ENCODE results near the gene NCK1.
"Not testable (repeated sequence)": the region's sequence is repeated elsewhere in the genome, so short reads cannot be mapped to it uniquely, and the experiment has no call there.

The NCK1 gene

DNA sequence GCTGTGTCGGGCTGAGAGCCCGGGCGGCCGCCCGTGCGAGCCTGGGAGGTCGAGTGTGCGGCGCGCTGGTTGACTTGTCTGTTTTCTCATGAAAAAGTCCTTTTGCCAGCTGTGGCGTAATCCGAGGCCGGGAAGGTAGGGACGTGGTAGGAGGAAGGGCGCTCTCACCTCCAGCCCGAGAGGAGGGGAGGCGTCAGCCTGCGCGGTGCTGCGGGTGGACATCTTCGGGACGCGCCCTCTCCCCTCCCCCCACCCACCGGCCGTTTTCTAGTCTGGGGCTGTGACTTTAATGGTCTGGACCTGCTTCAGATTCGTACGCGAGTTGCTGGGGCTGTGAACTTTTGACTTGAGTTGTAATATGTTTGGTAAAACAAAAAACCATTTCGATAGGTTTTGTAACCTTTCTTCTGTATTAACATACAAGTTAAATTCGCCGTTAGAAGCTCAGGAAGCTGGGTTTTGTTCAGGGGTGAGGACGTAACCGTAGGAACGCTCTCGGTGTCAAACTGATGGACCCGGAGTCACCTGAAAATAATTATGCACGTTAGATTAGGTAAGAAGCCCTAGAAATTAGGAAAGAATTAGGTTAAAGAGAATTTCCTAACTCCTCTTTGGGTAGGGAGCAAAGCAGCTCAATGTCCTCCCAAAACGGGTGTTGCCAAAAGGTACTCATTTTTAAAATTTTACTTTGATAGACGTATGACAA, 762 bp downstream of the NCK1 start:
- H3K4me3 ChIP-seq (ENCODE audit: low read depth, low read length) = peak overlapping the region; percentile 88
- TF ChIP-seq, protein P1, sequence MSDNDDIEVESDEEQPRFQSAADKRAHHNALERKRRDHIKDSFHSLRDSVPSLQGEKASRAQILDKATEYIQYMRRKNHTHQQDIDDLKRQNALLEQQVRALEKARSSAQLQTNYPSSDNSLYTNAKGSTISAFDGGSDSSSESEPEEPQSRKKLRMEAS (IDR thresholded peaks at IDR 0.05; ENCODE audit: low read depth, low read length) = peak; percentile 20; the same call in 1 of the 2 replicates
- 0 out of 2 replicates have a peak, but pooled peaks have one; percentile 27 for TF ChIP-seq MYC (IDR thresholded peaks at IDR 0.05; ENCODE audit: low read depth, low read length)
- no peak for TF ChIP-seq POLR2A (IDR thresholded peaks at IDR 0.05; ENCODE audit: extremely low read depth, insufficient read length)
- peak; percentile 76 for DNase-seq (ENCODE audit: low read depth)

DNA sequence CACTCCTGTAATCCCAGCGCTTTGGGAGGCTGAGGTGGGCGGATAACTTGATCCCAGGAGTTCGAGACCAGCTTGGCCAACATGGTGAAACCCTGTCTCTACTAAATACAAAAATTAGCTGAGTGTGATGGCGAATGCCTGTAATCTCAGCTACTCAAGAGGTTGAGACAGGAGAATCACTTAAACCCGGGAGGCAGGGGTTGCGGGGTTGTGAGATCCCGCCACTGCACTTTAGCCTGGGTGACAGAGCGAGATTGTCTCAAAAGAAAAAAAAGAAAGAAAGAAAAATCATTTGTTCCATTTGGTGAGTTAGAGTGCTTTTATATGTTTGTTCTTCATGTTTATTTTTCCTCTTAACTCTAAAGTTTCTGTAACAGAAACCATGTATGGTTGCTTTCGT, 7.3 kb downstream of the NCK1 start:
- no peak overlapping the region for H3K4me3 ChIP-seq (ENCODE audit: low read depth, low read length)
- TF ChIP-seq, protein P2, sequence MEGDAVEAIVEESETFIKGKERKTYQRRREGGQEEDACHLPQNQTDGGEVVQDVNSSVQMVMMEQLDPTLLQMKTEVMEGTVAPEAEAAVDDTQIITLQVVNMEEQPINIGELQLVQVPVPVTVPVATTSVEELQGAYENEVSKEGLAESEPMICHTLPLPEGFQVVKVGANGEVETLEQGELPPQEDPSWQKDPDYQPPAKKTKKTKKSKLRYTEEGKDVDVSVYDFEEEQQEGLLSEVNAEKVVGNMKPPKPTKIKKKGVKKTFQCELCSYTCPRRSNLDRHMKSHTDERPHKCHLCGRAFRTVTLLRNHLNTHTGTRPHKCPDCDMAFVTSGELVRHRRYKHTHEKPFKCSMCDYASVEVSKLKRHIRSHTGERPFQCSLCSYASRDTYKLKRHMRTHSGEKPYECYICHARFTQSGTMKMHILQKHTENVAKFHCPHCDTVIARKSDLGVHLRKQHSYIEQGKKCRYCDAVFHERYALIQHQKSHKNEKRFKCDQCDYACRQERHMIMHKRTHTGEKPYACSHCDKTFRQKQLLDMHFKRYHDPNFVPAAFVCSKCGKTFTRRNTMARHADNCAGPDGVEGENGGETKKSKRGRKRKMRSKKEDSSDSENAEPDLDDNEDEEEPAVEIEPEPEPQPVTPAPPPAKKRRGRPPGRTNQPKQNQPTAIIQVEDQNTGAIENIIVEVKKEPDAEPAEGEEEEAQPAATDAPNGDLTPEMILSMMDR (IDR thresholded peaks at IDR 0.05; ENCODE audit: low read depth, low read length) = no peak
- TF ChIP-seq, protein P1 (IDR thresholded peaks at IDR 0.05; ENCODE audit: low read depth, low read length) = no peak
- TF ChIP-seq POLR2A (IDR thresholded peaks at IDR 0.05; ENCODE audit: extremely low read depth, insufficient read length) (no peak), MYC (IDR thresholded peaks at IDR 0.05; ENCODE audit: low read depth, low read length) (no peak)
- DNase-seq (ENCODE audit: low read depth) = no peak

DNA sequence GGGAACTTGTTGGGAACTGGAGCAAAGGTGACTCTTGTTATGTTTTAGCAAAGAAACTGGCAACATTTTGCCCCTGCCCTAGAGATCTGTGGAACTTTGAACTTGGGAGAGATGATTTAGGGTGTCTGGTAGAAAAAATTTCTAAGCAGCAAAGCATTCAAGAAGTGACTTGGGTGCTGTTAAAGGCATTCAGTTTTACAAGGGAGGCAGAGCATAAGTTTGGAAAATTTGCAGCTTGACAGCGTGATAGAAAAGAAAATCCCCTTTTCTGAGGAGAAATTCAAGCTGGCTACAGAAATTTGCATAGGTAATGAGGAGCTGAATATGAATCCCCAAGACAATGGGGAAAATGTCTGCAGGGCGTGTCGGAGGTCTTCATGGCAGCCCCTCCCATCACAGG, 10.2 kb downstream of the NCK1 start:
- not testable (repeated sequence) for DNase-seq (ENCODE audit: low read depth); H3K4me3 ChIP-seq (ENCODE audit: low read depth, low read length)

DNA sequence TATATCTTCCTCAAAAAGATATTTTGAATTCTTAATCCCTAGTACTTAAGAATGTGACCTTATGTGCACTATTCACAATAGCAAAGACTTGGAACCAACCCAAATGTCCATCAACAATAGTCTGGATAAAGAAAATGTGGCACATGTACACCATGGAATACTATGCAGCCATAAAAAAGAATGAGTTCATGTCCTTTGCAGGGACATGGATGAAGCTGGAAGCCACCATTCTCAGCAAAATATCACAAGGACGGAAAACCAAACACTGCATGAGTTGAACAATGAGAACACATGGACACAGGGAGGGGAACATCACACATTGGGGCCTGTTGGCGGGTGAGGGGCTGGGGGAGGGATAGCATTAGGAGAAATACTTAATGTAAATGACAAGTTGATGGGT, 17.5 kb downstream of the NCK1 start:
- not testable (repeated sequence) for H3K4me3 ChIP-seq (ENCODE audit: low read depth, low read length); DNase-seq (ENCODE audit: low read depth)

DNA sequence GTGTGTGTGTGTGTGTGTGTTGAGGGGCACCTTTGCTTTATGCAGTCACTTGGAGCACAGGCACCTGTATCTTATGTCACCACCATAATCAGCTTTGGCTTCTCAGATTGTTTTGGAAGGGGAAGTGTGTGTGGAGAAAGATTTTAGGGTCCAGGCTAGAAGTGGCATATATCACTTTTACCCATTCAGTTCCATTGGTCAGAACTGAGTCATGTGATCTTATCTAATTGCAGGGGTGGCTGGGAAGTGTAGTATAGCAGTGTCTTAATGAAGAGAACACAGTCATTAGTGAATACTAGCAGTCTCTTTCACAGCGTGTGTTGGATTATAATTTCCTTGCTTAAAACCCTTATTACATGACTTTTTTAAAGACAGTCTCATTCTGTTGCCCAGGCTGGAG, 20.6 kb downstream of the NCK1 start:
- DNase-seq (ENCODE audit: low read depth) = peak; percentile 35
- no peak overlapping the region for H3K4me3 ChIP-seq (ENCODE audit: low read depth, low read length)
- TF ChIP-seq POLR2A (IDR thresholded peaks at IDR 0.05; ENCODE audit: extremely low read depth, insufficient read length) (no peak), MYC (IDR thresholded peaks at IDR 0.05; ENCODE audit: low read depth, low read length) (no peak)
- TF ChIP-seq, protein P1 (IDR thresholded peaks at IDR 0.05; ENCODE audit: low read depth, low read length) = no peak
- TF ChIP-seq, protein P2 (IDR thresholded peaks at IDR 0.05; ENCODE audit: low read depth, low read length) = no peak

DNA sequence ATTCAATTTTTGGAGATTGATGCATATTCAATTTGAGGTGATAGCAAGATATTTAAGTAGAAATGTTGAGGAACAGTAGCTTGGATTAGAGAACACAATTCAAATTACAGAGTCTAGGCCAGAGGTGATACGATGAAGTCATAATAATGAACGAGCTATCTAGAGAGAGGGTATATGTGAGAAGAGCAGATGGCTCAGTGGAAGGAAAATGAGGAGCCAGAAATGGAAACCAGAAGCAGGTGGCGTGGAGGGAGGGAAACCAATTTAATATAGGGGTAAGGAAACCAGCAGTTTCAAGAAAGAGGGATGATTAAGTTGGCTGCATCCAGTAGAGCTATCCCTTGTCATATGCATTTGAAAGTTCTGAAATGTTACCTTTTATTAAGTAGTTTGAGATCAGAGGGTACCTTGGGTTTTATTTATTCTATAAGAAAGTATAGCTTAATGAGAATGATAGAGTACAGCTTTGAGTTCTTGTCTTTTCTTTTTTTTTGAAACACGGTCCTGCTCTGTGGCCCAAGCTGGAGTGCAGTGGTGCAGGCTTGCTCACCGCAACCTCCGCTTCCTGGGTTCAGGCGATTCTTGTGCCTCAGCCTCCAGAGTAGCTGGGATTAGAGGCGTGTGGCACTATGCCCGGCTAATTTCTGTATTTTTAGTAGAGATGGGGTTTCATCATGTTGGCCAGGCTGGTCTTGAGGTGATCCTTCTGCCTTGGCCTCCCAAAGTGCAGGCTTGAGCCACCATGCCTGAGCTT, 22.1 kb downstream of the NCK1 start:
- TF ChIP-seq POLR2A (IDR thresholded peaks at IDR 0.05; ENCODE audit: extremely low read depth, insufficient read length) = no peak
- no peak for DNase-seq (ENCODE audit: low read depth)
- no peak overlapping the region for H3K4me3 ChIP-seq (ENCODE audit: low read depth, low read length)

DNA sequence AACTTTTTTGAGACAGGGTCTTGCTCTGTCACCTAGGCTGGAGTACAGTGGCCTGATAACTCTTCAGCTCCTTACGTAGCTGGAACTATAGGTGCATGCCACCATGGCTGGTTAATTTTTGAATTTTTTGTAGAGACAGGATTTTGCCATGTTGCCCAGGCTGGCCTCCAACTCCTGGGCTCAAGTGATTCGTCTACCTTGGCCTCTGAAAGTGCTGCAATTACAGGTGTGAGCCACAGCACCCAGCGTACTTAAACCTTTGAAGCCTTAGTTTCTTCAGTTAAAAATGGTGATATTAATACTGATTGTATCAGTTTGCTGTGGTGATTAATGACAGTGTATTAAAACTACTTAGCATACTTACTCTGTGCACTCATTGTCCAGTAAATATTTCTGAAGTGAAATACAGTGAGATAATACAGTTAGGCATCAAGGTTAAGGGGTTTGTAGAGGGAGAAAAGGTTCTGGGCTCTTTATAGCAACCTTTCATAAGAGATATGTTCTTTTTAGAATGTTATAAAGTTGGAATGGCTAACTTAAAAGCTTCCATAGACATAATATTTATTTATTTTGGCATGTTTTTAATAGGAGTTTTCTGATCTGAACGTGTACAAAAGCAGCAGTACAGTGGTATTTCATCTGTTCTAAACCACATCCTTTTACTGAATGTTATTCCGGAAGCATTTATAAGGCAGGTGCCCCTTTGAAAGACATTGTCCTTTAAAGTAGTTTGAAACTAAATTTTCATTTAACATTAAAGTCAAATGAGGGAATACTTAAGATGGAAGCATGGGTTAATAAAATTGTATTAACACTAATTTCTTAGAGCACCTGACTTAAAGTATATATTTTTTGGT, 23.6 kb downstream of the NCK1 start:
- TF ChIP-seq, protein P1 (IDR thresholded peaks at IDR 0.05; ENCODE audit: low read depth, low read length) = no peak
- no peak for DNase-seq (ENCODE audit: low read depth)
- H3K4me3 ChIP-seq (ENCODE audit: low read depth, low read length) = no peak overlapping the region

DNA sequence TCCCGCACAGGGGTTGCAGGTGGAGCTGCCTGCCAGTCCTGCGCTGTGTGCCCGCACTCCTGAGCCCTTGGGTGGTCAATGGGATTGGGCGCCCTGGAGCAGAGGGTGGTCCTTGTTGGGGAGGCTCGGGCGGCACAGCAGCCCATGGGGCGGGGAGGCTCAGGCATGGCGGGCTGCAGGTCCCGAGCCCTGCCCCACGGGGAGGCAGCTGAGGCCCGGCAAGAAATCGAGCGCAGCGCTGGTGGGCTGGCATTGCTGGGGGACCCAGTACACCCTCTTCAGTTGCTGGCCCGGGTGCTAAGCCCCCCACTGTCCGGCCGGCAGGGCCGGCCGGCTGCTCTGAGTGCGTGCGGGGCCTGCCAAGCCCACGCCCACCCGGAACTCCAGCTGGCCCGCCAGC, 27.9 kb downstream of the NCK1 start:
- DNase-seq (ENCODE audit: low read depth) = no peak
- H3K4me3 ChIP-seq (ENCODE audit: low read depth, low read length) = no peak overlapping the region
- TF ChIP-seq, protein P1 (IDR thresholded peaks at IDR 0.05; ENCODE audit: low read depth, low read length) = no peak
- TF ChIP-seq POLR2A (IDR thresholded peaks at IDR 0.05; ENCODE audit: extremely low read depth, insufficient read length) (no peak), MYC (IDR thresholded peaks at IDR 0.05; ENCODE audit: low read depth, low read length) (no peak)
- TF ChIP-seq, protein P2 (IDR thresholded peaks at IDR 0.05; ENCODE audit: low read depth, low read length) = no peak
